Sigmoid colon (tissue), 7 donors: ENCODE data around the gene TCFL5. TPM values are rescaled to one million over a fixed set of nuclear protein-coding genes. Genes with fewer than 3 reads are reported as not detected.

Source experiments
- DNase-seq: peaks from one replicate; pipeline ENCODE4 v3.0.0-alpha.2; 2019
- H3K27ac ChIP-seq, 4 donors: fragments of 200-600 bp; sonication (generic); one replicate each; pipeline ENCODE4 v1.5.1; 2016 to 2019; ENCODE audit warnings: mild to moderate bottlenecking in 1 of 4
- H3K27me3 ChIP-seq, 3 donors: fragments of 200-600 bp; sonication (generic); one replicate each; pipeline ENCODE4 v1.5.1; 2019; ENCODE audit warnings: mild to moderate bottlenecking in 1 of 3
- H3K36me3 ChIP-seq, 4 donors: fragments of 200-600 bp; sonication (generic); one replicate each; pipeline ENCODE4 v1.5.1; 2016 to 2019
- H3K4me1 ChIP-seq, 4 donors: fragments of 200-600 bp; sonication (generic); one replicate each; pipeline ENCODE4 v1.5.1; 2017 to 2019
- H3K4me3 ChIP-seq, 4 donors: fragments of 200-600 bp; sonication (generic); one replicate each; pipeline ENCODE4 v1.5.1; 2017 to 2019; ENCODE audit warnings: mild to moderate bottlenecking in 2 of 4, moderate library complexity in 1 of 4
- H3K9me3 ChIP-seq, 4 donors: fragments of 200-600 bp in 3 of 4; sonication (generic) in 3 of 4; one replicate each; pipeline versions ENCODE4 v1.5.1 to v1.6.1; 2013 to 2019
- EP300 ChIP-seq, 4 donors: sonication (generic); formaldehyde crosslinking; IDR thresholded peaks; one replicate each; pipeline ENCODE4 v1.6.1; 2017; ENCODE audit warnings: antibody characterized with exemption in 4 of 4
- POLR2A ChIP-seq, 2 donors: fragments of 450-650 bp; IDR thresholded peaks; one replicate each; pipeline ENCODE4 v1.6.1; 2016; ENCODE audit warnings: antibody characterized with exemption in 2 of 2, mild to moderate bottlenecking in 2 of 2, moderate library complexity in 2 of 2
- POLR2AphosphoS5 ChIP-seq, 4 donors: sonication (generic); formaldehyde crosslinking; IDR thresholded peaks; one replicate each; pipeline ENCODE4 v1.6.1; 2017; ENCODE audit warnings: antibody characterized with exemption in 4 of 4
- WGBS, 2 donors: extraction: QIAGEN DNeasy Blood & Tissue Kit; methylation state at CpG; one replicate each; pipeline ENCODE4 v1.1.7; 2013; 5-methylcytosine and 5-hydroxymethylcytosine counted together
- intact Hi-C: fragments of 100-400 bp; cut with DNase I; formaldehyde crosslinking; loops from one replicate; pipeline ENCODE4 v1.15.1; 2023
- polyA plus RNA-seq, 3 donors: library from polyadenylated mRNA; stranded (reverse); fragments of 200-250 nt; gene quantifications; one replicate each; pipeline ENCODE4 v1.2.3, GENCODE V29; 2013
- total RNA-seq, 4 donors: library from RNA; depleted of rRNA; stranded (reverse); fragments of >200 nt; gene quantifications; one replicate each; pipeline ENCODE4 v1.1.0, GENCODE V29; 2016
- TF ChIP-seq, protein P1 (sequence below), 4 experiments: fragments of 450-650 bp in 3 of 4; fragments of 200-600 bp in 1 of 4; IDR thresholded peaks; one replicate each; pipeline ENCODE4 v1.5.1; 2016 to 2019; ENCODE audit warnings: antibody characterized with exemption in 4 of 4, mild to moderate bottlenecking in 3 of 4, moderate library complexity in 2 of 4
- donor health status: healthy with polysubstance abuse.
- donor health status: Bipolar disorder and iron deficiency.
- donor health status: healthy.

The TCFL5 gene
- total and polyA plus RNA-seq, 7 donors, result 2.3 to 16.9 (median 8.1) TPM

DNA sequence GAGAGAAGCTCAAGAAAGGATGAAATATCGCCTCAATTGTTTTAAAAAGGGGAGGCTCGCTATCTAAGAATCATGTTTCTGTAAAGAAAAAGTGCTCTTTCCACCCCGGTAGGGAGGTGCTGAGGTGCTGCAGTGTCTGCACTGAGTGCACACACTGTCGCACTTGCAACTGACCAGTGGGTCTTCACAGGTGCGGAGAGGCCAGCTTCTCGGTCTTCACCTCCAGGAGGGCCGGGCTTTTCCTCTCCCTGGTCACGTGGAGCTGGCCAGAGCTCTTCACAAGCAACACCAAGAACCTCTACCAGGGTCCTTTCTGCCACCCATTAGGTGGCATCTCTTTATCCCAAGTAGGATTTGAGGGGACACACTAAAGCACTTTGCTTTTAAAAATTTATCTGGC lies 27.8 kb upstream of the TCFL5 start:
- TF ChIP-seq POLR2A (IDR thresholded peaks at IDR 0.05), result no peak
- TF ChIP-seq POLR2AphosphoS5 (IDR thresholded peaks at IDR 0.05), result no peak
- TF ChIP-seq, protein P1, sequence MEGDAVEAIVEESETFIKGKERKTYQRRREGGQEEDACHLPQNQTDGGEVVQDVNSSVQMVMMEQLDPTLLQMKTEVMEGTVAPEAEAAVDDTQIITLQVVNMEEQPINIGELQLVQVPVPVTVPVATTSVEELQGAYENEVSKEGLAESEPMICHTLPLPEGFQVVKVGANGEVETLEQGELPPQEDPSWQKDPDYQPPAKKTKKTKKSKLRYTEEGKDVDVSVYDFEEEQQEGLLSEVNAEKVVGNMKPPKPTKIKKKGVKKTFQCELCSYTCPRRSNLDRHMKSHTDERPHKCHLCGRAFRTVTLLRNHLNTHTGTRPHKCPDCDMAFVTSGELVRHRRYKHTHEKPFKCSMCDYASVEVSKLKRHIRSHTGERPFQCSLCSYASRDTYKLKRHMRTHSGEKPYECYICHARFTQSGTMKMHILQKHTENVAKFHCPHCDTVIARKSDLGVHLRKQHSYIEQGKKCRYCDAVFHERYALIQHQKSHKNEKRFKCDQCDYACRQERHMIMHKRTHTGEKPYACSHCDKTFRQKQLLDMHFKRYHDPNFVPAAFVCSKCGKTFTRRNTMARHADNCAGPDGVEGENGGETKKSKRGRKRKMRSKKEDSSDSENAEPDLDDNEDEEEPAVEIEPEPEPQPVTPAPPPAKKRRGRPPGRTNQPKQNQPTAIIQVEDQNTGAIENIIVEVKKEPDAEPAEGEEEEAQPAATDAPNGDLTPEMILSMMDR (IDR thresholded peaks at IDR 0.05), result no peak
- TF ChIP-seq EP300 (IDR thresholded peaks at IDR 0.05), result no peak
- H3K4me3 ChIP-seq, result no peak overlapping the region
- peaks cover 57 to 79% (median 63%) of the 10 kb centered on the region in 4 donors for H3K36me3 ChIP-seq
- H3K27ac ChIP-seq, result no peak overlapping the region
- H3K4me1 ChIP-seq, result peaks cover 0 to 17% (median 13%) of the 10 kb centered on the region in 4 donors
- no peak for DNase-seq
- intact Hi-C loops, result no loop called here
- WGBS, 2 donors, result 94 to 96% methylated on average over 8 of the region's 8 CpGs
- no peaks in the 10 kb centered on the region for H3K9me3 ChIP-seq
- no peaks in the 10 kb centered on the region for H3K27me3 ChIP-seq

DNA sequence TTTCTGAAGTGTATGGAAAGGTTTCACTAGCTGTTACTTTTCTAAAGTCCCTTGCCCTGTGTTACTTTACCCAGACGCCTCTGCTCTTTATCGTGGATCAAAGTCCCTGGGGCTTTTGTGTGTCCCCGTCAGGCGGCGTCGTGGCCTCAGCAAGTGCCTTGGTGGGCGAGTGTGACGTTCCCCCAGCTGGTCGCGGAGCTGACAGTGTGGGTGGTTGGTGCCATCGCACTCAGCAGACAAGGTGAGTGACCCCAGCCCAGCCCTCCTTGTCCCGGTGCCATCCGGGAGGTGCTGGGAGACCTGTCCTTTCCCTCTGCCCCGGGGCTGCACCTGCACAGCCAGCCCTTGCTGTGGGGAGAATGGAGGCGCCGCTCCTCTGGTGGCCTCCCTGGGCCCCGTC lies 27.3 kb upstream of the TCFL5 start:
- Histone ChIP-seq H3K27ac (no peak overlapping the region), H3K9me3 (no peaks in the 10 kb centered on the region), H3K4me3 (no peak overlapping the region), H3K27me3 (no peaks in the 10 kb centered on the region), H3K36me3 (peaks cover 52 to 74% (median 58%) of the 10 kb centered on the region in 4 donors), H3K4me1 (peaks cover 0 to 17% (median 13%) of the 10 kb centered on the region in 4 donors)
- no peak for DNase-seq
- TF ChIP-seq EP300 (IDR thresholded peaks at IDR 0.05), result no peak
- TF ChIP-seq, protein P1 (IDR thresholded peaks at IDR 0.05), result no peak
- no peak for TF ChIP-seq POLR2A (IDR thresholded peaks at IDR 0.05)
- no peak for TF ChIP-seq POLR2AphosphoS5 (IDR thresholded peaks at IDR 0.05)
- whole genome bisulfite sequencing, 2 donors, result 92 to 95% methylated on average over 17 of the region's 17 CpGs
- intact Hi-C loops, result no loop called here

DNA sequence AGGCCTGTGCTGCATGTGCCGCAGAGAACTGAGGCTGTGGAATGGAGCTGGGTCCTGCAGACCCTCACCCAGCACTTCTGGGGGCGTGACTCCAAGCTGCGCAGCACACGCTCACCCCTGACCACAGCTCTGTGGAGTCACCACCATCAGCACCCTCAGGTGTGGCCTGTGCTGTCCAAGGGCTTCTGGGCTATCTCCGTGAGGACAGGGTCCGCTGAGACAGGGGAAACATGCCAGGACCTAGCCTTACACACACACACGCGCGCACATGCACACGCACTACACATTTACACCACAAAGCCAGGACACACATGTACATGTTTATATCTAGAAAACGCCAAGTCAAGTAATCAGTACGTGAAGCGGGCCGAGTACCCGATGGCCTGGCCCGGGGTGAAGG lies 26.8 kb upstream of the TCFL5 start:
- intact Hi-C loops, result no loop called here
- peak overlapping the region in 2 of 4 donors; percentile 74 to 80 for H3K27ac ChIP-seq

DNA sequence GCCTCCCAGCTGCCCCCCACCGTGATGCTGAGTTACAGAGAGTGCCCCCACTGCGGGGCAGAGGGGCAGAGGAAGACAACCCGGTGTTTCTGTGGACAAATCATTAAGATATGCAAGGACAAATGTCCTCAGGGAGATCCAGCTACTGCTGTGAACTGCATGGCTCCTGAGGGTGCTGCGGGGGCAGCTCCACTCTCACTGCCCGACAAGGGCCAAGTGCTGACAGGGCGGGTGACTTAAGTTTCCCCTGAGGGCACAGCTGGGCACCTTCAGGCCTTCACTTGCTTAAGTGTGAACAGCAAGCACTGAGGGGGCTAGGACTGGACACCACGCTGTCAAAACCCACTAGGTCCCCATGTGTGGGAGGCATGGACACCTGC lies 26.2 kb upstream of the TCFL5 start:
- TF ChIP-seq POLR2AphosphoS5 (IDR thresholded peaks at IDR 0.05) (no peak), POLR2A (IDR thresholded peaks at IDR 0.05) (no peak), EP300 (IDR thresholded peaks at IDR 0.05) (no peak)
- TF ChIP-seq, protein P1 (IDR thresholded peaks at IDR 0.05), result no peak
- Histone ChIP-seq H3K27me3 (no peaks in the 10 kb centered on the region), H3K36me3 (peaks cover 42 to 63% (median 47%) of the 10 kb centered on the region in 4 donors), H3K4me1 (peaks cover 0 to 17% (median 13%) of the 10 kb centered on the region in 4 donors), H3K4me3 (no peak overlapping the region), H3K27ac (peak overlapping the region; percentile 46 to 80 (median 74)), H3K9me3 (no peaks in the 10 kb centered on the region)
- intact Hi-C loops, result no loop called here
- WGBS, 2 donors, result 85 to 87% methylated on average over 7 of the region's 7 CpGs
- no peak for DNase-seq

More for the DNA sequence above, 26.8 kb upstream of the TCFL5 start:
- 94 to 97% methylated on average over 16 of the region's 16 CpGs for WGBS, 2 donors
- Histone ChIP-seq H3K36me3 (peaks cover 47 to 69% (median 53%) of the 10 kb centered on the region in 4 donors), H3K27me3 (no peaks in the 10 kb centered on the region), H3K4me3 (no peak overlapping the region), H3K9me3 (no peaks in the 10 kb centered on the region), H3K4me1 (peaks cover 0 to 17% (median 13%) of the 10 kb centered on the region in 4 donors)
- no peak for TF ChIP-seq EP300 (IDR thresholded peaks at IDR 0.05)
- no peak for TF ChIP-seq POLR2AphosphoS5 (IDR thresholded peaks at IDR 0.05)
- no peak for TF ChIP-seq POLR2A (IDR thresholded peaks at IDR 0.05)
- TF ChIP-seq, protein P1 (IDR thresholded peaks at IDR 0.05), result no peak
- no peak for DNase-seq
